Vagina (tissue), 2 donors: ENCODE results near the gene SLC12A4. TPM values are rescaled to one million over a fixed set of nuclear protein-coding genes. Genes with fewer than 3 reads are reported as not detected.

Experiments used
- DNase-seq, 2 donors: peaks; one replicate each; pipeline ENCODE4 v3.0.0-alpha.2; 2017; ENCODE audit errors: extremely low spot score in 2 of 2
- H3K27ac ChIP-seq: fragments of 200-600 bp; sonication (generic); one replicate; pipeline ENCODE4 v1.5.1; 2019
- H3K27me3 ChIP-seq: fragments of 200-600 bp; sonication (generic); one replicate; pipeline ENCODE4 v1.5.1; 2019
- H3K36me3 ChIP-seq, 2 donors: fragments of 200-600 bp; sonication (generic); one replicate each; pipeline ENCODE4 v1.5.1; 2017 to 2019
- H3K4me1 ChIP-seq: fragments of 200-600 bp; sonication (generic); one replicate; pipeline ENCODE4 v1.5.1; 2019
- H3K4me3 ChIP-seq, 2 donors: fragments of 200-600 bp; sonication (generic); 1 replicate in 1 of 2; 2 replicates in 1 of 2; pipeline ENCODE4 v1.5.1; 2016 to 2019
- H3K9me3 ChIP-seq: fragments of 200-600 bp; sonication (generic); one replicate; pipeline ENCODE4 v1.5.1; 2019
- POLR2A ChIP-seq, 2 donors: fragments of 450-650 bp; IDR thresholded peaks; one replicate each; pipeline ENCODE4 v1.6.1; 2017; ENCODE audit warnings: antibody characterized with exemption in 2 of 2, mild to moderate bottlenecking in 2 of 2, moderate library complexity in 2 of 2
- POLR2AphosphoS5 ChIP-seq, 2 donors: sonication (generic); formaldehyde crosslinking; IDR thresholded peaks; one replicate each; pipeline ENCODE4 v1.9.0; 2017; ENCODE audit warnings: antibody characterized with exemption in 2 of 2, mild to moderate bottlenecking in 2 of 2, low read depth in 1 of 2; ENCODE audit not compliant: insufficient read depth in 1 of 2
- intact Hi-C: fragments of 100-400 bp; cut with DNase I; formaldehyde crosslinking; loops from one replicate; pipeline ENCODE4 v1.15.1; 2023
- small RNA-seq: library from RNA; depleted of rRNA; stranded (forward); fragments of <200 nt; gene quantifications from one replicate; pipeline ENCODE3, GENCODE V24; 2016
- total RNA-seq: library from RNA; depleted of rRNA; stranded (reverse); fragments of >200 nt; gene quantifications from one replicate; pipeline ENCODE4 v1.2.3, GENCODE V29; 2016
- TF ChIP-seq, protein P1 (sequence below), 3 experiments: fragments of 450-650 bp in 2 of 3; fragments of 200-600 bp in 1 of 3; sonication (generic) in 1 of 3; IDR thresholded peaks; one replicate each; pipeline ENCODE4 v1.5.1; 2017 to 2019; ENCODE audit warnings: antibody characterized with exemption in 3 of 3, mild to moderate bottlenecking in 2 of 3, moderate library complexity in 2 of 3

Gene SLC12A4
- total RNA-seq, 1 donor from 2014 or later: 43.2 TPM

DNA sequence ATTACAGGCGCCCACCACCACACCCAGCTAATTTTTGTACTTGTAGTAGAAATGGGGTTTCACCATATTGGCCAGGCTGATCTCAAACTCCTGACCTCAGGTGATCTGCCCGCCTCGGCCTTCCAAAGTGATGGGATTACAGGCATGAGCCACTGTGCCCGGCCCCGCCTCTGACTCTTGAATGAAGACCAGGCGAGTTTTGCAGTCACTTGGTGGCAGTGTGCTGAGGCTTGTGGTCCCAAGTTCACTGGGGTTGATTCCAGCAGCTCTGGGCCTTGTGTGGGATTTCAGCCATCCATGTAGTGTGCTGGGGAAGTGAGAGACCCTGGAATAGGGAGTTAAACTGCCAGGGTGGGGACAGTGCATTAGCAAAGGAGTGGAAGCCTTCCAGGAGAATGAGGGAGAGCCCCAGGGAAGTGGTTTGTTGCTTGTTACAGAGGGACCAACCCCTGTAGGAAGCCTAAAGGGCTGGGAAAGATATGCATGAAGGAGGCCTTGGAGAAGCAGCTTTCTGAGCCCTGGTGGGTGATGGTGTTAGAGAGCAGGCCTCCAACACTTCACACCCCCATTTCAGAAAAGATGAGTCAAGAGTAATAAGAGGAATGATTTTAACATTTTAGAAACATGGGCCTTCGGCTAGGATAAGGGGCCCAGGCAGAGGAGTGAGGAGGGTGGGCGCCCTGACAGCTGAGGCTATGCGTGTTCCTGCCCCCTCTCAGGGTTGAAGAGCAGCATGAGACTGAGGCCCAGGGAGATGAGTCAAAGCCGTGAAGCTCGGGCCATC lies 60.8 kb downstream of the SLC12A4 start:
- no peak overlapping the region for H3K4me3 ChIP-seq
- H3K4me1 ChIP-seq: no peaks in the 10 kb centered on the region
- no peak overlapping the region for H3K27ac ChIP-seq
- H3K9me3 ChIP-seq: no peaks in the 10 kb centered on the region
- intact Hi-C loops: no loop called here
- peaks cover 0 to 24% of the 10 kb centered on the region in 2 donors for H3K36me3 ChIP-seq
- no peaks in the 10 kb centered on the region for H3K27me3 ChIP-seq
- no peak for DNase-seq
- TF ChIP-seq, protein P1, sequence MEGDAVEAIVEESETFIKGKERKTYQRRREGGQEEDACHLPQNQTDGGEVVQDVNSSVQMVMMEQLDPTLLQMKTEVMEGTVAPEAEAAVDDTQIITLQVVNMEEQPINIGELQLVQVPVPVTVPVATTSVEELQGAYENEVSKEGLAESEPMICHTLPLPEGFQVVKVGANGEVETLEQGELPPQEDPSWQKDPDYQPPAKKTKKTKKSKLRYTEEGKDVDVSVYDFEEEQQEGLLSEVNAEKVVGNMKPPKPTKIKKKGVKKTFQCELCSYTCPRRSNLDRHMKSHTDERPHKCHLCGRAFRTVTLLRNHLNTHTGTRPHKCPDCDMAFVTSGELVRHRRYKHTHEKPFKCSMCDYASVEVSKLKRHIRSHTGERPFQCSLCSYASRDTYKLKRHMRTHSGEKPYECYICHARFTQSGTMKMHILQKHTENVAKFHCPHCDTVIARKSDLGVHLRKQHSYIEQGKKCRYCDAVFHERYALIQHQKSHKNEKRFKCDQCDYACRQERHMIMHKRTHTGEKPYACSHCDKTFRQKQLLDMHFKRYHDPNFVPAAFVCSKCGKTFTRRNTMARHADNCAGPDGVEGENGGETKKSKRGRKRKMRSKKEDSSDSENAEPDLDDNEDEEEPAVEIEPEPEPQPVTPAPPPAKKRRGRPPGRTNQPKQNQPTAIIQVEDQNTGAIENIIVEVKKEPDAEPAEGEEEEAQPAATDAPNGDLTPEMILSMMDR (IDR thresholded peaks at IDR 0.05): no peak
- TF ChIP-seq POLR2A (IDR thresholded peaks at IDR 0.05) (no peak), POLR2AphosphoS5 (IDR thresholded peaks at IDR 0.05; ENCODE audit: insufficient read depth in 1 of 2, low read depth in 1 of 2) (no peak)

DNA sequence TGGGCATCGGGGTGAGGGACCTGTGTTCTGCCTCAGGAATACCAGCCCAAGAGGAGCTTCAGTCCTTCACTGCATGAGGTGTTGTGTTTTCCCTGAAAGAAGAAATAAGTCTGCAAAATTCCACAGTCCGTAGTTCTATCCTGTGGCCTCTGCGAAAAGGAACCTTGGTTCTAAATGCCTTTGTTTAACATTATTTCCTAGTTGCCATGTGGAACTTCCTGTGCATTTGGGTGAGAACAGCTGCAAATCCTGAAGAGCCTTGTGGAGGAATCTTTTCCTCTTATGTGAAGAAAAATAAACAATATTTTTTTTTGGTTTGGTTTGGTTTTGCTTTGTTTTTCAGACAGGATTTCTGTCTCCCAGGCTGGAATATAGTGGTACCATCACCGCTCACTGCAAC lies 65.6 kb downstream of the SLC12A4 start:
- H3K36me3 ChIP-seq: no peaks in the 10 kb centered on the region
- H3K4me1 ChIP-seq: peaks cover 5% of the 10 kb centered on the region
- no peak for TF ChIP-seq POLR2A (IDR thresholded peaks at IDR 0.05)
- TF ChIP-seq, protein P1 (IDR thresholded peaks at IDR 0.05): no peak
- H3K27ac ChIP-seq: no peak overlapping the region
- intact Hi-C loops: no loop called here
- no peaks in the 10 kb centered on the region for H3K27me3 ChIP-seq
- no peak overlapping the region for H3K4me3 ChIP-seq
- no peak for DNase-seq
- H3K9me3 ChIP-seq: no peaks in the 10 kb centered on the region

DNA sequence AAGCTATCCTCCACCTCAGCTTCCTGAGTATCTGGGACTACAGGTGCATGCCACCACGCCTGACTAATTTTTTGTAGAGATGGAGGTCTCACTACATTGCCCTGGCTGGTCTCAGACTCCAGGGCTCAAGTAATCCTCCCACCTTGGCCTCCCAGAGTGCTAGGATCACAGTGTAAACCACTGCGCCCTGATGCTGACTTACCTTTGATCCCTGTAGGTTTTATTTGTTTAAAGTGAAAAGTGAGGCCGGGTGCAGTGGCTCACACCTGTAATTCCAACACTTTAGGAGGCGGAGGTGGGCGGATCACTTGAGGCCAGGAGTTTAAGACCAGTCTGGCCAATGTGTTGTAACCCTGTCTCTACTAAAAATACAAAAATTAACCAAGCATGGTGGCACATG lies 66.7 kb downstream of the SLC12A4 start:
- DNase-seq: no peak
- no peaks in the 10 kb centered on the region for H3K36me3 ChIP-seq
- no peak overlapping the region for H3K4me3 ChIP-seq
- no peaks in the 10 kb centered on the region for H3K27me3 ChIP-seq
- H3K9me3 ChIP-seq: no peaks in the 10 kb centered on the region
- intact Hi-C loops: no loop called here
- no peak overlapping the region for H3K27ac ChIP-seq
- peaks cover 16% of the 10 kb centered on the region for H3K4me1 ChIP-seq
- TF ChIP-seq POLR2AphosphoS5 (IDR thresholded peaks at IDR 0.05; ENCODE audit: insufficient read depth in 1 of 2, low read depth in 1 of 2) (no peak), POLR2A (IDR thresholded peaks at IDR 0.05) (no peak)

DNA sequence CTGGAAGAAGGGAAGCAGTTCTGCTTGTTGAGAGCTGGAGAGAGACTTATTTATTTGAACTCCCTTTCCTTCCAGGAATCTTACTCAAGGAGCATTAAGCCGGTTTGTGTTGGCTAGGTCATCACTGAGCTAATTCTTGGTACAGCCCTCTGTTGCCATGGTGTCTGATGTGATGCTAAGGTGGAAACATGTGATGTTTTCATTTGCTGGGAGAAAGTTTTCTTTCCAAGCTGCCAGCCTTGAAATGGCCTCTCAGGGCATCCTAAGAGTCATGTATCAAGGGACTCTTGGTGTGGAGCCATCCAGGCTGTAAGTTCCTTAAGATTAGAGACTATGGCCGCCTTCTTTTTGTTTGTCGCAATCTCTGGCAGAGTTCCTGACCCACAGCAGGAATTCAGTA lies 71.2 kb downstream of the SLC12A4 start:
- peaks cover 54% of the 10 kb centered on the region for H3K4me1 ChIP-seq
- H3K27ac ChIP-seq: no peak overlapping the region
- H3K9me3 ChIP-seq: no peaks in the 10 kb centered on the region
- H3K27me3 ChIP-seq: no peaks in the 10 kb centered on the region
- TF ChIP-seq POLR2A (IDR thresholded peaks at IDR 0.05) (no peak), POLR2AphosphoS5 (IDR thresholded peaks at IDR 0.05; ENCODE audit: insufficient read depth in 1 of 2, low read depth in 1 of 2) (no peak)
- TF ChIP-seq, protein P1 (IDR thresholded peaks at IDR 0.05): no peak
- no peak for DNase-seq
- no peaks in the 10 kb centered on the region for H3K36me3 ChIP-seq
- intact Hi-C loops: no loop called here
- no peak overlapping the region for H3K4me3 ChIP-seq

DNA sequence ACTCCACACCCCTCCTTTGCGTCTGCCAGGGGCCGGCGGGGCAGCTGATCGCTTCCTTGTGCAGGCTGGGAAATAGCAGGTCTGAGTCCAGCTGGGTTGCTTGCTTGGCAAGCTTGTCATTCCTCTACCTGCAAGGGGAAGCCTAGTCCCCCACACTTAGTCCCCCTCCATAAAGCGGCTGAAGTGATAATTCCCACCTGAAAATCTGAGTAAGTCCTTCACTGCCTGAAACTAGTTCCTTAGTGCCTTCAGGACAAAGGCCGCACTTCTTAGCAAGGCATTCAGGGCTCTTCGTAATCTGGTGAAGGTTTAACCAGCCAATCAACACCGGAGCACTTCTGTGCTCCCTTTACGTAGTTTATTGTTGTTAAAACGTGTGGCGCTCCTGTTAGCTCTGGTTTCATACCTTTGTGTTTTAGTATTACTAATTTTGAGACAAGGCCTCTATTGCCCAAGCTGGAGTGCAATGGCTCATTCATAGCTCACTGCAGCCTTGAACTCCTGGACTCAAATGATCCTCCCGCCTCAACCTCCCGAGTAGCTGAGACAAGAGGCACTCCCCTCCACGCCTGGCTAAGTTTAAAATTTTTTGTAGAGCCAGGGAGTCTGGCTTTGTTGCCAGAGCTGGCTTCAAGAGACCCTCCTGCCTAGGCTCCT lies 74.6 kb downstream of the SLC12A4 start:
- TF ChIP-seq, protein P1 (IDR thresholded peaks at IDR 0.05): no peak
- TF ChIP-seq POLR2AphosphoS5 (IDR thresholded peaks at IDR 0.05; ENCODE audit: insufficient read depth in 1 of 2, low read depth in 1 of 2) (no peak), POLR2A (IDR thresholded peaks at IDR 0.05) (no peak)
- no peaks in the 10 kb centered on the region for H3K27me3 ChIP-seq
- H3K4me1 ChIP-seq: peaks cover 55% of the 10 kb centered on the region
- no peak for DNase-seq
- peak overlapping the region; percentile 77 to 93 for H3K4me3 ChIP-seq
- no peaks in the 10 kb centered on the region for H3K36me3 ChIP-seq
- peak overlapping the region; percentile 91 for H3K27ac ChIP-seq
- intact Hi-C loops: loop anchor here (5.0 kb wide), 1 partner anchor 43 kb away; the partner anchor contains the start of gene PSMB10
- H3K9me3 ChIP-seq: no peaks in the 10 kb centered on the region

Small RNA genes lying within 50 kb of the gene (small RNA-seq; reads per million reads assigned to genes)
- not detected for gene RNU6-359P

Other genes with a start within 250 kb of the SLC12A4 start
- 32.7 TPM for gene GFOD2, start 249.3 kb downstream of the SLC12A4 start, total RNA-seq
- gene RANBP10, start 162.1 kb downstream of the SLC12A4 start, total RNA-seq: 17.9 TPM
- gene TSNAXIP1, start 161.7 kb downstream of the SLC12A4 start, total RNA-seq: not detected
- gene THAP11, start 126.3 kb downstream of the SLC12A4 start, total RNA-seq: 50.6 TPM
- gene NUTF2, start 121.7 kb downstream of the SLC12A4 start, total RNA-seq: 131 TPM
- gene CENPT, start 120.9 kb downstream of the SLC12A4 start, total RNA-seq: 57.7 TPM
- 71.9 TPM for gene EDC4, start 95.6 kb downstream of the SLC12A4 start, total RNA-seq
- not detected for gene NRN1L, start 83.8 kb downstream of the SLC12A4 start, total RNA-seq
- 17.4 TPM for gene PSKH1, start 75.4 kb downstream of the SLC12A4 start, total RNA-seq
- 3.2 TPM for gene CTRL, start 36.8 kb downstream of the SLC12A4 start, total RNA-seq
- 45.2 TPM for gene PSMB10, start 31.8 kb downstream of the SLC12A4 start, total RNA-seq
- 33.4 TPM for gene LCAT, start 24.5 kb downstream of the SLC12A4 start, total RNA-seq
- not detected for gene DPEP3, start 11.9 kb upstream of the SLC12A4 start, total RNA-seq
- 2.0 TPM for gene DPEP2, start 30.8 kb upstream of the SLC12A4 start, total RNA-seq
- gene DPEP2NB, start 47.3 kb upstream of the SLC12A4 start, total RNA-seq: not detected
- gene DDX28, start 54.6 kb upstream of the SLC12A4 start, total RNA-seq: 17.7 TPM
- 11.5 TPM for gene DUS2, start 54.6 kb upstream of the SLC12A4 start, total RNA-seq
- 51.8 TPM for gene NFATC3, start 116.7 kb upstream of the SLC12A4 start, total RNA-seq